ENCODE results near the gene ADORA2A. TPM values are rescaled to one million over a fixed set of nuclear protein-coding genes. Genes with fewer than 3 reads are reported as not detected.

The ADORA2A gene
- total and polyA plus RNA-seq, 2 of the 13 experiments (the other 11 are each of a cell fraction or from before 2014, with no cell fraction given) = 3.3 to 5.0 TPM

GRCh38 chr22:24380220-24380904, 47.0 kb upstream of the ADORA2A start:
- ATAC-seq (no peak), FAIRE-seq (no peak), DNase-seq (ENCODE audit: low spot score) (no peak)
- Histone ChIP-seq H3K27ac (ENCODE audit: extremely low read length, insufficient read depth, low read length) (no peak overlapping the region), H3K4me2 (ENCODE audit: low read depth, low read length) (no peak overlapping the region), H2AFZ (ENCODE audit: low read length) (no peak overlapping the region), H3K36me3 (replicated peaks in 1 of 2; ENCODE audit: control insufficient read depth in 1 of 2, insufficient read depth in 2 of 2, low read length in 2 of 2) (peaks cover 2 to 33% of the 10 kb centered on the region in 2 experiments; a peak in 4 of 5 replicates), H3K4me3 (replicated peaks in 1 of 3; ENCODE audit: insufficient read depth in 1 of 3, low read depth in 2 of 3, low read length in 3 of 3) (no peak overlapping the region), H3K9me3 (ENCODE audit: low read length) (no peaks in the 10 kb centered on the region), H4K20me1 (ENCODE audit: insufficient read depth, low read length) (no peaks in the 10 kb centered on the region; the same call in 1 of the 2 replicates), H3K79me2 (ENCODE audit: insufficient read depth, low read length) (no peaks in the 10 kb centered on the region), H3K27me3 (ENCODE audit: control insufficient read depth in 1 of 2, insufficient read depth in 2 of 2, low read length in 2 of 2) (no peaks in the 10 kb centered on the region), H3K4me1 (ENCODE audit: insufficient read depth, low read length) (no peaks in the 10 kb centered on the region), H3K9ac (ENCODE audit: insufficient read depth, low read depth, low read length) (no peak overlapping the region)
- POLR2A ChIA-PET = no interaction called here
- WGBS (ENCODE audit: low lambda C conversion rate) = 97% methylated on average over 7 of the region's 7 CpGs
- BruUV-seq (replicated peaks) = no TSS peak
- intact Hi-C loops (cut with micrococcal nuclease; ENCODE audit: unreplicated experiment) = no loop called here
- in situ Hi-C loops (cut with HindIII; ENCODE audit: extremely low pct_ligation_motif_present, low pct_unique_long_range_greater_than_20kb) = no loop called here
- CTCF ChIA-PET (ENCODE audit: low intra/inter-chr PET ratio, low total read pairs) = no interaction called here
- TF ChIP-seq FOXO4 (CRISPR knock-in tag; conservative IDR thresholded peaks at IDR 0.05) = no peak
- TF ChIP-seq SOX13 (IDR thresholded peaks at IDR 0.05) = no peak
- no peak for TF ChIP-seq SOX13 (CRISPR knock-in tag; conservative IDR thresholded peaks at IDR 0.05 in 1 of 2, IDR thresholded peaks at IDR 0.05 in 1 of 2)
- no peak for TF ChIP-seq GTF3A (CRISPR knock-in tag; conservative IDR thresholded peaks at IDR 0.05)
- TF ChIP-seq HMG20B (CRISPR knock-in tag; conservative IDR thresholded peaks at IDR 0.05) = no peak
- no peak for TF ChIP-seq KLF16 (CRISPR knock-in tag; IDR thresholded peaks at IDR 0.05)
- no peak for TF ChIP-seq ZNF512B (CRISPR knock-in tag; IDR thresholded peaks at IDR 0.05; ENCODE audit: borderline replicate concordance)
- TF ChIP-seq AKNA (CRISPR knock-in tag; IDR thresholded peaks at IDR 0.05; ENCODE audit: borderline replicate concordance) = no peak
- TF ChIP-seq ZNF503 (CRISPR knock-in tag; IDR thresholded peaks at IDR 0.05) = no peak
- TF ChIP-seq KAT2B (IDR thresholded peaks at IDR 0.05; ENCODE audit: borderline replicate concordance, low read depth, low read length) = no peak
- no peak for TF ChIP-seq CREB3 (CRISPR knock-in tag; IDR thresholded peaks at IDR 0.05)

Measured in HepG2 (cell line).